ENCODE measurements around the gene CITED1.

DNA sequence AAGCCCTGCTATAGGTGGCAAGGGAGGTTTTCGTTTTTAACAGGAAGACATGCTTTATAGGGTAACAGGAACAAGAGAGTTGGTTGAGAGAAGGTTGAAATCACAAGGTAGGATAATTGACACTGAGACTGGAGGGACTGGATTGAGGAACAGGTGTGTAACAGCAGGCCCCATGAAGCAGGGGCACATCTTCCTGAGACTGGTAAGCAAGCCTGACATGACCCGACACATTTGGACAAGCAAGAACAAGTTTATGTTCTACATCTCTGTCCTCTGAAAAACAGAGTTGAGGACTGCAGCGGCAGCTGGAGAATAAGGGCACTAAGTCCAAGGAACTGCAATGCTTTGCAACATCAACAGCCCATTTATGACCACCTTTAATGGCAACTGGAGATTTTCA is 33.9 kb downstream of the CITED1 start:
- TF ChIP-seq POLR2AphosphoS5 (IDR thresholded peaks at IDR 0.05; ENCODE audit: low read depth, low read length) (no peak), TAF1 (IDR thresholded peaks at IDR 0.05; ENCODE audit: borderline replicate concordance, low read depth, low read length) (no peak)

Measured in GM12892 (cell line).